NCI-H526 (cell line): Measurements from ENCODE around the gene WDFY1.

Experiments
- DNase-seq, 2 experiments: peaks; one replicate each; lab custom pipeline; 2025; lab: John Stamatoyannopoulos, UW

Gene WDFY1

GRCh38 chr2:223944703-223945531 lies at the start of gene WDFY1:
Gene WDFY1 (minus strand): TSS chr2:223945335. CDS start chr2:223945284, 51 bp downstream.
- DNase-seq, result peak; percentile 57 to 93

- DNase-seq, result no peak
Observed at GRCh38 chr2:223994562-223995162, 49.5 kb upstream of the WDFY1 start.

- DNase-seq, result peak; percentile 35 to 76
Observed at GRCh38 chr2:223993634-223994232, 48.6 kb upstream of the WDFY1 start.

GRCh38 chr2:223991611-223992010 lies 46.5 kb upstream of the WDFY1 start:
- DNase-seq, result no peak

GRCh38 chr2:223989856-223990232 lies 44.7 kb upstream of the WDFY1 start:
- no peak for DNase-seq

- DNase-seq, result peak in 1 of 2 experiments; percentile 37
Observed at GRCh38 chr2:223989206-223989855, 44.2 kb upstream of the WDFY1 start.

- DNase-seq, result no peak
Observed at GRCh38 chr2:223981241-223981640, 36.1 kb upstream of the WDFY1 start.

GRCh38 chr2:223980803-223981202 lies 35.7 kb upstream of the WDFY1 start:
- DNase-seq, result no peak

- DNase-seq, result no peak
Observed at GRCh38 chr2:223980397-223980735, 35.2 kb upstream of the WDFY1 start.

GRCh38 chr2:223979730-223980396 lies 34.7 kb upstream of the WDFY1 start:
- DNase-seq, result no peak

- no peak for DNase-seq
Observed at GRCh38 chr2:223978451-223978850, 33.3 kb upstream of the WDFY1 start.

- no peak for DNase-seq
Observed at GRCh38 chr2:223976635-223977226, 31.6 kb upstream of the WDFY1 start.

GRCh38 chr2:223973606-223974005 lies 28.5 kb upstream of the WDFY1 start:
- no peak for DNase-seq

- no peak for DNase-seq
Observed at GRCh38 chr2:223972656-223973102, 27.5 kb upstream of the WDFY1 start.

- DNase-seq, result no peak
Observed at GRCh38 chr2:223971731-223972130, 26.6 kb upstream of the WDFY1 start.

- peak; percentile 9 to 64 for DNase-seq
Observed at GRCh38 chr2:223970343-223971128, 25.4 kb upstream of the WDFY1 start.

- DNase-seq, result no peak
Observed at GRCh38 chr2:223969856-223970255, 24.7 kb upstream of the WDFY1 start.

- no peak for DNase-seq
Observed at GRCh38 chr2:223969315-223969714, 24.2 kb upstream of the WDFY1 start.

- no peak for DNase-seq
Observed at GRCh38 chr2:223967981-223968380, 22.8 kb upstream of the WDFY1 start.

- no peak for DNase-seq
Observed at GRCh38 chr2:223959688-223960087, 14.6 kb upstream of the WDFY1 start.
